Measurements from ENCODE around the gene CXCL8. TPM values are rescaled to one million over a fixed set of nuclear protein-coding genes. Genes with fewer than 3 reads are reported as not detected.
A peak's percentile ranks its signal among the peaks of the same experiment; 100 is the strongest.

CXCL8 gene
- polyA plus RNA-seq, 2 of the 4 experiments (the other 2 are of a cell fraction) = 4.4 to 57.2 TPM

GRCh38 chr4:73743795-73744194 is 3.4 kb downstream of the CXCL8 start (continued):
- no peak for TF ChIP-seq PHF8 (IDR thresholded peaks at IDR 0.05; ENCODE audit: borderline replicate concordance, low read depth)
- no peak for TF ChIP-seq CHD4 (IDR thresholded peaks at IDR 0.05; ENCODE audit: borderline replicate concordance)

DNA sequence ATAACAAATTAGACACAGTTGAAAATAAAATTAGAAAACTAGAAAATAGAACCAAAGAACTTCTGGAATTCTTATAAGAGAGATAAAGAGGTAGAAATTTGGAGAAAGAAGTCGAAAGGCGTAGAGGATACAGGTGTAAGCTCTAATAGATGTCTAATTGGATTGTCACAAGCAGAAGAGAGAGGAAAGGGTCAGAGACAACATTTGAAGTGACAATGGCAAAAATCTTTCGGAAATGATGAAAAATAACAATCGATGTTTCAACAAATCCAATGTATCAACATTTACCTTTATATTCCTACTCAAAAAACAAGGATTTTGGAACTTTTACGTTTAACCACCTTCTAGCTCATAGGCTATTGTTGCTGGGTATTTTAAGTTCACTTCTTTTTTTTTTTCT is 3.8 kb downstream of the CXCL8 start:
- H3K4me2 ChIP-seq = no peak overlapping the region
- no peak overlapping the region for H3K27ac ChIP-seq
- ChIA-PET CTCF (no interaction called here), POLR2A (no interaction called here)
- no peak for FAIRE-seq
- H3K9me3 ChIP-seq = peaks cover 4% of the 10 kb centered on the region; the same call in 1 of the 3 replicates
- H3K4me1 ChIP-seq = peaks cover 22% of the 10 kb centered on the region
- TF ChIP-seq HOXA7 (CRISPR knock-in tag; IDR thresholded peaks at IDR 0.05) = peak; percentile 83; the same call in 1 of the 2 replicates
- TF ChIP-seq BCL3 (IDR thresholded peaks at IDR 0.05) = no peak
- TF ChIP-seq ZSCAN20 (CRISPR knock-in tag; IDR thresholded peaks at IDR 0.05) = peak; percentile 81; the same call in 1 of the 2 replicates
- TF ChIP-seq FOSB (CRISPR knock-in tag; IDR thresholded peaks at IDR 0.05) = peak; percentile 77; the same call in 1 of the 2 replicates
- TF ChIP-seq POLR2AphosphoS2 (conservative IDR thresholded peaks at IDR 0.05; ENCODE audit: low read length) = peak; percentile 86
- DNase-seq (ENCODE audit: low read depth in 1 of 2, low spot score in 1 of 2) = no peak
- H3K4me3 ChIP-seq = no peak overlapping the region
- no peak for ATAC-seq
- WGBS (ENCODE audit: missing lambda C conversion rate) = 69% methylated on average over 5 of the region's 5 CpGs

- FAIRE-seq = no peak
These were observed 10.4 kb downstream of the CXCL8 start for GRCh38 chr4:73750730-73751129.

DNA sequence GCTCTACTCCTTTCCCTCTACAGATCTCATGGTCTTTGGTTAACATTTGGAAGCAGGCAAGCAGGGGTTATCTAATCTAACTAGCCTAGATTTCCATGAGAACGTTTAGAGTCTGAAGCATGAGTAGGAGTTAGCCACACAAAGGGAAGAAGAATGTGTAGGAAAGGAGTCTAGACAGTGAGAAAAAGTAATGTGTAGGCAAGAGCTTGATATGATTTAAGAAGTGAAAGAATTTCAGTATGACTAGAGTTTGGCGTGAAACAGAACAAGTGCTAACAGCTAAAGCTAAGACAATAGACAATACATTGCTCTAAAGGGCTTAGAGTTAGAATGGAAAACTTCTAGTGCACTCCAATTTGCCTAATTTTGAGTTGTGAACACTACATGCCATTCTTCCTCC is 10.8 kb downstream of the CXCL8 start:
- no peak overlapping the region for H3K4me2 ChIP-seq
- DNase-seq (ENCODE audit: low read depth in 1 of 2, low spot score in 1 of 2) = no peak
- POLR2A ChIA-PET = no interaction called here
- no peaks in the 10 kb centered on the region for H3K9me3 ChIP-seq
- CTCF ChIA-PET = no interaction called here
- no peak for ATAC-seq
- no peak overlapping the region for H3K27ac ChIP-seq
- TF ChIP-seq MYC (IDR thresholded peaks at IDR 0.05; ENCODE audit: borderline replicate concordance, low read length) (no peak), TFCP2L1 (CRISPR knock-in tag; IDR thresholded peaks at IDR 0.05) (no peak), MAZ (IDR thresholded peaks at IDR 0.05; ENCODE audit: borderline replicate concordance, low read depth, low read length) (no peak), MAX (IDR thresholded peaks at IDR 0.05) (no peak), HOXA7 (CRISPR knock-in tag; IDR thresholded peaks at IDR 0.05) (no peak), KDM5A (IDR thresholded peaks at IDR 0.05) (no peak), PBX3 (IDR thresholded peaks at IDR 0.05) (no peak), RCOR1 (IDR thresholded peaks at IDR 0.05; ENCODE audit: low read depth, low read length) (no peak), NFE2L2 (conservative IDR thresholded peaks at IDR 0.05; ENCODE audit: low read length) (no peak), CHD4 (IDR thresholded peaks at IDR 0.05; ENCODE audit: borderline replicate concordance) (no peak), ATOH8 (CRISPR knock-in tag; IDR thresholded peaks at IDR 0.05; ENCODE audit: low read depth) (no peak), RAD21 (conservative IDR thresholded peaks at IDR 0.05 in 1 of 2, IDR thresholded peaks at IDR 0.05 in 1 of 2) (no peak), KDM1A (IDR thresholded peaks at IDR 0.05; ENCODE audit: low read depth) (no peak)
- WGBS (ENCODE audit: missing lambda C conversion rate) = 57% methylated on average over 2 of the region's 2 CpGs
- H3K4me3 ChIP-seq = no peak overlapping the region
- no peaks in the 10 kb centered on the region for H3K4me1 ChIP-seq
- no peak for FAIRE-seq

More at GRCh38 chr4:73750730-73751129, 10.4 kb downstream of the CXCL8 start:
- Histone ChIP-seq H3K4me3 (no peak overlapping the region), H3K4me1 (no peaks in the 10 kb centered on the region), H3K27ac (no peak overlapping the region), H3K9me3 (no peaks in the 10 kb centered on the region), H3K4me2 (no peak overlapping the region)
- ATAC-seq (no peak), DNase-seq (ENCODE audit: low read depth in 1 of 2, low spot score in 1 of 2) (no peak)
- POLR2A ChIA-PET = no interaction called here
- CTCF ChIA-PET = no interaction called here
- no peak for TF ChIP-seq EHF (CRISPR knock-in tag; IDR thresholded peaks at IDR 0.05)
- no peak for TF ChIP-seq MAZ (IDR thresholded peaks at IDR 0.05; ENCODE audit: borderline replicate concordance, low read depth, low read length)
- no peak for TF ChIP-seq EP300 (IDR thresholded peaks at IDR 0.05)
- TF ChIP-seq ZFP36 (IDR thresholded peaks at IDR 0.05; ENCODE audit: borderline replicate concordance, partially characterized antibody) = no peak
- TF ChIP-seq NFE2L2 (conservative IDR thresholded peaks at IDR 0.05; ENCODE audit: low read length) = no peak
- no peak for TF ChIP-seq CHD4 (IDR thresholded peaks at IDR 0.05; ENCODE audit: borderline replicate concordance)
- TF ChIP-seq, protein P1, sequence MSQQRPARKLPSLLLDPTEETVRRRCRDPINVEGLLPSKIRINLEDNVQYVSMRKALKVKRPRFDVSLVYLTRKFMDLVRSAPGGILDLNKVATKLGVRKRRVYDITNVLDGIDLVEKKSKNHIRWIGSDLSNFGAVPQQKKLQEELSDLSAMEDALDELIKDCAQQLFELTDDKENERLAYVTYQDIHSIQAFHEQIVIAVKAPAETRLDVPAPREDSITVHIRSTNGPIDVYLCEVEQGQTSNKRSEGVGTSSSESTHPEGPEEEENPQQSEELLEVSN (IDR thresholded peaks at IDR 0.05; ENCODE audit: borderline replicate concordance, low read depth) = no peak
- TF ChIP-seq CBX8 (IDR thresholded peaks at IDR 0.05) = no peak
- TF ChIP-seq, protein P2, sequence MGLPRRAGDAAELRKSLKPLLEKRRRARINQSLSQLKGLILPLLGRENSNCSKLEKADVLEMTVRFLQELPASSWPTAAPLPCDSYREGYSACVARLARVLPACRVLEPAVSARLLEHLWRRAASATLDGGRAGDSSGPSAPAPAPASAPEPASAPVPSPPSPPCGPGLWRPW (IDR thresholded peaks at IDR 0.05) = no peak
- no peak for TF ChIP-seq TP53 (CRISPR knock-in tag; IDR thresholded peaks at IDR 0.05)
- TF ChIP-seq CBX2 (IDR thresholded peaks at IDR 0.05; ENCODE audit: borderline replicate concordance, low read depth) = no peak
- TF ChIP-seq SREBF2 (IDR thresholded peaks at IDR 0.05) = no peak
- TF ChIP-seq NR3C1 (IDR thresholded peaks at IDR 0.05) = no peak
- TF ChIP-seq POLR2AphosphoS2 (conservative IDR thresholded peaks at IDR 0.05; ENCODE audit: low read length) = no peak

Measured in A549 (cell line).